Suprapubic skin (tissue), 4 donors: Measurements from ENCODE around the gene C9orf85. TPM values are rescaled to one million over a fixed set of nuclear protein-coding genes. Genes with fewer than 3 reads are reported as not detected.
"Not testable (repeated sequence)": the region's sequence is repeated elsewhere in the genome, so short reads cannot be mapped to it uniquely, and the experiment has no call there.

Source experiments
- DNase-seq, 2 donors: peaks; one replicate each; pipeline ENCODE4 v3.0.0-alpha.2; 2019; ENCODE audit warnings: low spot score in 2 of 2
- H3K27ac ChIP-seq: fragments of 200-600 bp; sonication (generic); one replicate; pipeline ENCODE4 v1.5.1; 2019
- H3K27me3 ChIP-seq: fragments of 200-600 bp; sonication (generic); one replicate; pipeline ENCODE4 v1.5.1; 2019
- H3K36me3 ChIP-seq: fragments of 200-600 bp; sonication (generic); one replicate; pipeline ENCODE4 v1.5.1; 2019
- H3K4me1 ChIP-seq: fragments of 200-600 bp; sonication (generic); one replicate; pipeline ENCODE4 v1.5.1; 2019
- H3K4me3 ChIP-seq: fragments of 200-600 bp; sonication (generic); one replicate; pipeline ENCODE4 v1.5.1; 2019; ENCODE audit warnings: mild to moderate bottlenecking
- H3K9me3 ChIP-seq: fragments of 200-600 bp; sonication (generic); one replicate; pipeline ENCODE4 v1.5.1; 2019
- CTCF ChIP-seq, 2 donors: fragments of 200-600 bp in 1 of 2; fragments of 450-650 bp in 1 of 2; sonication (generic) in 1 of 2; IDR thresholded peaks; one replicate each; pipeline ENCODE4 v1.5.1; 2016 to 2019; ENCODE audit warnings: antibody characterized with exemption in 2 of 2, mild to moderate bottlenecking in 1 of 2, moderate library complexity in 1 of 2
- EP300 ChIP-seq: sonication (generic); formaldehyde crosslinking; IDR thresholded peaks from one replicate; pipeline ENCODE4 v1.6.1; 2017; ENCODE audit warnings: antibody characterized with exemption
- POLR2A ChIP-seq, 2 donors: fragments of 450-650 bp; IDR thresholded peaks; one replicate each; pipeline ENCODE4 v1.6.1; 2017; ENCODE audit warnings: antibody characterized with exemption in 2 of 2, mild to moderate bottlenecking in 2 of 2, moderate library complexity in 2 of 2
- POLR2AphosphoS5 ChIP-seq, 3 donors: sonication (generic); formaldehyde crosslinking; IDR thresholded peaks; one replicate each; pipeline ENCODE4 v1.6.1; 2017; ENCODE audit warnings: antibody characterized with exemption in 3 of 3
- WGBS: methylation state at CpG from one replicate; pipeline ENCODE4 v1.1.5; 2018; 5-methylcytosine and 5-hydroxymethylcytosine counted together
- total RNA-seq, 4 donors: library from RNA; depleted of rRNA; stranded (reverse); fragments of >200 nt; gene quantifications; one replicate each; pipeline ENCODE4 v1.1.0, GENCODE V29; 2016

C9orf85 gene
- total RNA-seq, 4 donors from 2014 or later, result 13.1 to 18.9 (median 16.4) TPM

- H3K27ac ChIP-seq, result no peak overlapping the region
- no peaks in the 10 kb centered on the region for H3K36me3 ChIP-seq
- WGBS, result 86% methylated on average over 2 of the region's 2 CpGs
- H3K9me3 ChIP-seq, result no peaks in the 10 kb centered on the region
- H3K4me3 ChIP-seq, result no peak overlapping the region
- DNase-seq, result no peak
- H3K4me1 ChIP-seq, result peaks cover 37% of the 10 kb centered on the region
- H3K27me3 ChIP-seq, result no peaks in the 10 kb centered on the region
- TF ChIP-seq POLR2AphosphoS5 (IDR thresholded peaks at IDR 0.05), result no peak
- no peak for TF ChIP-seq POLR2A (IDR thresholded peaks at IDR 0.05)
- TF ChIP-seq CTCF (IDR thresholded peaks at IDR 0.05), result no peak
- TF ChIP-seq EP300, result no peak
These were observed 29.7 kb downstream of the C9orf85 start for GRCh38 chr9:71941060-71941568.

- Histone ChIP-seq H3K36me3 (no peaks in the 10 kb centered on the region), H3K9me3 (no peaks in the 10 kb centered on the region), H3K4me3 (no peak overlapping the region), H3K4me1 (peaks cover 29% of the 10 kb centered on the region), H3K27me3 (no peaks in the 10 kb centered on the region), H3K27ac (no peak overlapping the region)
- no peak for DNase-seq
- TF ChIP-seq CTCF (IDR thresholded peaks at IDR 0.05) (no peak), POLR2A (IDR thresholded peaks at IDR 0.05) (no peak)
- WGBS, result 57% methylated on average over 2 of the region's 2 CpGs
These were observed 30.6 kb downstream of the C9orf85 start for GRCh38 chr9:71941998-71942567.

- no peaks in the 10 kb centered on the region for H3K36me3 ChIP-seq
- H3K4me1 ChIP-seq, result peaks cover 18% of the 10 kb centered on the region
- H3K27me3 ChIP-seq, result no peaks in the 10 kb centered on the region
- H3K4me3 ChIP-seq, result no peak overlapping the region
- no peaks in the 10 kb centered on the region for H3K9me3 ChIP-seq
- no peak for DNase-seq
- TF ChIP-seq CTCF (IDR thresholded peaks at IDR 0.05), result no peak
- TF ChIP-seq POLR2A (IDR thresholded peaks at IDR 0.05), result no peak
- TF ChIP-seq EP300, result no peak
- no peak for TF ChIP-seq POLR2AphosphoS5 (IDR thresholded peaks at IDR 0.05)
- peak overlapping the region; percentile 69 for H3K27ac ChIP-seq
- 42% methylated on average over 2 of the region's 2 CpGs for WGBS
These were observed 33.4 kb downstream of the C9orf85 start for GRCh38 chr9:71944754-71945375.

- H3K4me1 ChIP-seq, H3K4me3 ChIP-seq, H3K27ac ChIP-seq, H3K27me3 ChIP-seq, DNase-seq, H3K36me3 ChIP-seq, H3K9me3 ChIP-seq: not testable (repeated sequence)
- 81% methylated on average over 2 of the region's 2 CpGs for WGBS
These were observed 43.2 kb downstream of the C9orf85 start for GRCh38 chr9:71954652-71955051.

- Histone ChIP-seq H3K4me1 (peaks cover 5% of the 10 kb centered on the region), H3K4me3 (no peak overlapping the region), H3K9me3 (no peaks in the 10 kb centered on the region), H3K27me3 (no peaks in the 10 kb centered on the region), H3K27ac (no peak overlapping the region), H3K36me3 (peaks cover 8% of the 10 kb centered on the region)
- no peak for DNase-seq
- TF ChIP-seq POLR2A (IDR thresholded peaks at IDR 0.05) (no peak), POLR2AphosphoS5 (IDR thresholded peaks at IDR 0.05) (no peak), CTCF (IDR thresholded peaks at IDR 0.05) (no peak), EP300 (no peak)
- WGBS, result 31% methylated on average over 1 of the region's 1 CpG
These were observed 44.0 kb downstream of the C9orf85 start for GRCh38 chr9:71955300-71955915.
